NCI-H2196 treated with DMSO at 0.1 percent for 48 hours (cell line): Measurements from ENCODE around the gene ACTN2.

Experiments used
- DNase-seq: peaks from one replicate; lab custom pipeline; 2025; ENCODE audit not compliant: unreplicated experiment; lab: John Stamatoyannopoulos, UW

The ACTN2 gene

DNA sequence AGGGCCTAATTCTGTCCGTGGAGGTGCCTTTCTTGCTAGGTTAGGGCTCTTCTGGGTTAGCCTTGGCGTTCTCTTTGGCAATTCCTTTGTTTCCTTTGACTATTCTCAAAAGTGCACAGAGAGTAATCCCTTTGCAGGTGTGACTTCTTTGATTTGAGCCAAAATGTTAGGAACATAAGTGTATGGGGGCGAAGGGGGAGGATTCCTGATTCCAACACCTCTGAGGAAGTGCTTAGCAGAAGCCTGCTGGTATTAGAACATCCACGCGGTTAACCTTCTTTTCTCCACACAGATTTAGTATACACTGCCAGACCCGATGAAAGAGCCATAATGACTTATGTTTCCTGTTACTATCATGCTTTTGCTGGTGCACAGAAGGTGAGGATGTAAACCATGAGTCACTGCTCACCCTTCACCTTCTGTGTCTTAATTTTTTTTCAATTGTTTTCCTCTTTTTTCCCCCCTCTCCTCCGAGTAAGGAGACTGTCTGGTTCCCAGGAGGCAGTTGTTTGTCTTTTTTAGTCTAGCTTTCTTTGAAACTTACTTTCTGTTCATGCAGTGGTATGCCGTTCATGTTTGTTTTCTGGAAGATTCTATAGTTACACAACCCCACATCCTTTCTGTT, 48.0 kb downstream of the ACTN2 start:
- no peak for DNase-seq

DNA sequence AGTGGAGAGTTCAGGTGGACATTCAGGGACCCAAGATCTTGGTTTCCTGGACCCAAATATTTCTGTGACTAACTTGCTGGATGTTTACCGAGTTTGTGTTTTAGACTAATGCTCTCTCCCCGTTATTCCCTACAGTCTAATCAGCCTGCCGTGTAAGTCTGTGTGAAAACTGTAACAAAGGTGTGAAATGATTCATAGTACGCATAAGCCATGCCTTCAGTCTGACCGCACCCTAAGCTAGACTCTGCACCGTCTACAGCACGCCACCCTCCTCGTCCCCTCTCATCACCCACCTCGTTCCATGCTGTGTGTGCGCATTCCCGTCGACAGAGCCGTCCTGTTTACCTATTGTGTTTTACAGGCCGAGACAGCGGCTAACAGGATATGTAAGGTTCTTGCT, 50.5 kb downstream of the ACTN2 start:
- DNase-seq: no peak

DNA sequence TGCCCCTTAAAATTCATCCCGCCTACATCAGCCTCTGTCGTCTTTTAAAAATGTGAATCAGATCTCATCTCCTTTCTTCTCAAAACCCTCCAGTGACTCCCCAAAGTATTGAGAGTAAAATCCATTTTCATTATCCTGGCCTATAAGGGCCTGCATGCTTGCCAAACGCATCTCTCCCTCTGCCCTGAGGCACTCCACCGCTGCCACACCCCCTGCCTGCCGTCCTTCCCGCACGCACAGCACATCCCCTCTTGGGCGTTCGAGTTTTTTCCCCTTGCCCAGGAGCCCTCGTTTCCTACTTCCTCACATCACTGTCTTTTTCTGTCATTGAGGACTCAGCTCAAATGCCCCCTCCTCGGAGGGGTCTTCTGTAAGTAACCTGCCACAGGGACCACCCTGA, 55.5 kb downstream of the ACTN2 start:
- DNase-seq: no peak

DNA sequence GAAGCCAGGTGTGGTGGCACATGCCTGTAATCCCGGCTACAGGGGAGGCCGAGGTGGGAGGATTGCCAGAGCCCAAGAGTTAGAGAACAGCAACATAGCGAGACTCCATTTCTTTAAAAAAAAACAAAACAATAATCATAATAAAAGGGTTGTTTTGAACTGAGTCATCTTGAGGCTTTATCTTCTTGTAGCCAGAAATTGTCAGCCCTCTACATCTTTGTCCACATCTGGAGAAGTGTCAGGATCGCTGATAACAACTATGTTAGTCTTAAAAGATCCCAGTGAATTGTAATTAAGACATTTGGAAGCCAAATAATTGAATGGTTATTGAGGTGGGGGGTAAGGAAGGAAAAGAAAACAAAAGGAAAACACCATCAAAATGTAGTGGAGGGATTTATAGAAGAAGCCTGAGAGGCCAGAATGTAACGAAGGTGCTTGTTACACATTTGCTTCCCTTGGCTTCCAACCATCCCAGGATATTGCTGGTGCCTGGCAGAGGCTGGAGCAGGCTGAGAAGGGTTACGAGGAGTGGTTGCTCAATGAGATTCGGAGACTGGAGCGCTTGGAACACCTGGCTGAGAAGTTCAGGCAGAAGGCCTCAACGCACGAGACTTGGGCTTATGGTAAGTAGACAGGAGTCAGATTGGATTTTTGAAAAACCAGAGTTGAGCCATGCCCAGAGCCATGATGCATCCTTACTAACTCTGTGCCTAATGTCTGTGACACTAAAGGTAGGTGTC, 56.3 kb downstream of the ACTN2 start:
- no peak for DNase-seq

DNA sequence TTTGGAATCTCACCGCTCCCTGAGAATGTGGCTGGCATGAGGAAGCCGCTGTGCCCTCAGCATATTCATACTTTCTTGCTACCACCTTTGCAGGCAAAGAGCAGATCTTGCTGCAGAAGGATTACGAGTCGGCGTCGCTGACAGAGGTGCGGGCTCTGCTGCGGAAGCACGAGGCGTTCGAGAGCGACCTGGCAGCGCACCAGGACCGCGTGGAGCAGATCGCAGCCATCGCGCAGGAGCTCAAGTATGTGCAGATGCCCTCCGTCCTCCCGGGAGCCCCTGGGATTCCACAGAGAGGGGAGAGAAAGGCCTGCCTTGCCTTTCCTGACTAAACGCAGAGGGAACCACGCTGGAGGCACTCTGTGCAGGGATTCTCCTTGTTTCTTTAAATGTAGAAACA, 58.2 kb downstream of the ACTN2 start:
- DNase-seq: no peak

DNA sequence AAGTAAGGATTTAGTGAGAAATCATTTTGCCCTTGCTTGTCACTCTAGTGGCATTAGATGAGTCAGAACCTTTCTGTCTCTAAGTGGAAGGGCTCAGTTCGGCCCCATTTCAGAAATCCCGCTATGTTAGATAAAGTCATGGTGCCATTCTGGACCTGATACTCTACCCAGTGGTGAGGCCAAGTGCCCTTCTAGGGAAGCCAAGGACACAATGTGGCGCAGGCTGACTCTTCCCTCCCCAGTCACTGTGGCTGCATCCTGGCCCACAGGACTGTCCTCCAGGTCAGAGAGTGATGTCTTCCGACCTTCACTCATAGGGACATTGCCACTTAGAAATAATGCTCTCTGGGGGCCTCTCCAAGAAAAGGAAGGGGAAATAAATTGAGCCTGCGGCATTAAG, 60.5 kb downstream of the ACTN2 start:
- DNase-seq: no peak

DNA sequence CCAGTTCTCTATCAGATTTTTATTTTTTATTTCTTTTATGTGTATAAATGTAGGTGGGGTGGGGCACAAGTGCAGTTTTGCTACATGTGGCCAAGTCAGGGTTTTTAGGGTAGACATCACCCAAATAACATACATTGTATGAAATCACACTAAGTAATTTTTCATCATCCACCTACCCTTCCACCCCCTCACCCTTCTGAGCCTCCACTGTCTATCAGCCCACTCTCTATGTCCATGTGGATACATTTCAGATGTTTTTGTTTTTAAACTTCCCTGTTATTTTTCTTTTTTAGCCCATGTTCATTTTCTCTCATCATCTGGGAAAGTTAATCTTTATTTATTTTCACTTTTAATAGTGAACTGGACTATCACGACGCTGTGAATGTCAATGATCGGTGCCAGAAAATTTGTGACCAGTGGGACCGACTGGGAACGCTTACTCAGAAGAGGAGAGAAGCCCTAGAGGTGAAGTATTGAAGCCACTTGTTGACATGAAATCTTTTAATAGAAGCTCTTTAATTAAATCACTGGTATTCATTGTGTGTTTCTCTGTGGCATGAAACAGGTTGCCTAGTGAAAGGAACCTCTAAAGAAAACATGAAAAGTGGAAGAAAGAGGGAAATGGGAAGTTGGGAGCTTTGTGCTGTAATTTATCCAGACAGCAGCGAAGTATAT, 61.1 kb downstream of the ACTN2 start:
- DNase-seq: no peak

DNA sequence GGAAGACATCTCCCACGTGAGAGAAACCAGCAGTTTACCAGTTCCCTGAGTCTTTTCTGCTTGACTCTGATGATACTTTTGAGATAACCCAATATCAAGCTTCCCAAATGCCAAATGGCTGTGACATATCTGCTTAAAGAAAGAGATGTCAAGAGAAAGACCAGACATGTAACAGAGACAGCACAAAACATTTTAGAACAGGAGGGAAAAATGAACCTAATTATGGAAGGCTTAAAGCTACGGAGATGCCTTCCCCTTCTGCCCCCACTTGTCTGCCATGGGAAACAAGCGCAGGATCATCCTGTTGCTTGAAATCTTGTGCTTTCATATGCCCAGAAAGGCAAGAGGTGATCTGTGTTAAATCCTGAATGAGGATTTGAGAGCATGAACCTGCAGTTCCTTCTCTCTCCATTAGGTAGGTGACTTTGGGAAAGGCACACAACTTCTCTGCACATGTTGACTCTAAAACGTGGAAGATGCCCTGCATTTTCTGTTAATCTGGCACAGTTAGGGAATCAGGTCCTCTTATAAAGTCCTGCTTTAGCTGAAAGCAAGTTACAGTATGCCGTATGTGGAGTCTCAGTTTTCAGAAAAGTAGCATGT, 62.1 kb downstream of the ACTN2 start:
- DNase-seq: no peak

DNA sequence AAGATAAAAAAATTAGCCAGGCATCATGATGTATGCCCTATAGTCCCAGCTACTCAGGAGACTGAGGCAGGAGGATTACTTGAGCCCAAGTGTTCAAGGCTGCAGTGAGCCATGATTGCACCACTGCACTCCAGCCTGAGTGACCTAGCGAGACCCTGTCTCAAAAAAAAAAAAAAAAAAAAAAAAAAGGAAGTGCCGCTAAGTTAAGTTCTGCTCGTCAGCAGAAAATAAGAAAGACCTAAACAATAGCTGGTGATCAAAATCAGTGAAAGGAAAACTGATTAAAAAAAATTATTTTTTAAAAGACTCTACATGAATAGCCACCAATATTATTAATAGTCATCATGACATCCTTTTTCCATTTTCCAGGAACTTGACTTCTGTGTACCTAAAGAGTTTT, 64.6 kb downstream of the ACTN2 start:
- DNase-seq: no peak

DNA sequence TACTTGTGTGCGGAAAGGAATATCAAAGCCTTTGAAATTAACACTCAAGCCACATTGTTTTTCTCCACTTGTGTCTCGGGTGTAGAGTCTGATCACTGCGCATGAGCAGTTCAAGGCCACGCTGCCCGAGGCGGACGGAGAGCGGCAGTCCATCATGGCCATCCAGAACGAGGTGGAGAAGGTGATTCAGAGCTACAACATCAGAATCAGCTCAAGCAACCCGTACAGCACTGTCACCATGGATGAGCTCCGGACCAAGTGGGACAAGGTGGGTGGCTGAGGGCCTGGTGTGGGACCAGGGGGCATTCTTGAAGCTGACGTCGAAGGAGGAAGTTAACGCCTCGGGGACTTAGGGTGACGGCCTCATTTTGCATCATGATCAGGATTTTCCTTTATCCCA, 65.1 kb downstream of the ACTN2 start:
- no peak for DNase-seq

DNA sequence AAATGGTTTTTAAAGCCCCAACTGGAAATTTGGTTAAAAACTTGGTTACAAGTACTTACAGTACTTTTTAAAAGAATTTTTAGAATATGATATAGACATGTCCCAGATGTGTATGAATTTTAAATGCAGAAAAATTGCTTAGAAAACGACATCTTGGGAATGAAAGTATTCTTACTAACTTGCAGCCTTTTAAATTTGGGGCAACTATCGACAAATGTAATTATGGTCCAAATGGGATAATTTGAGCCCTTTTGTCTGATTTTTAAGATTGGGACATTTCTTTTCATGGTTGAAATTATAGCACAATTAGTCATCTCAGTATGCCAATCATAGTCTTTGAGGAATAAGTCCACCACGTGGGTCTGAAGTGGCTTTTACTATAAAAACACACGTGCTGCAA, 65.6 kb downstream of the ACTN2 start:
- no peak for DNase-seq

DNA sequence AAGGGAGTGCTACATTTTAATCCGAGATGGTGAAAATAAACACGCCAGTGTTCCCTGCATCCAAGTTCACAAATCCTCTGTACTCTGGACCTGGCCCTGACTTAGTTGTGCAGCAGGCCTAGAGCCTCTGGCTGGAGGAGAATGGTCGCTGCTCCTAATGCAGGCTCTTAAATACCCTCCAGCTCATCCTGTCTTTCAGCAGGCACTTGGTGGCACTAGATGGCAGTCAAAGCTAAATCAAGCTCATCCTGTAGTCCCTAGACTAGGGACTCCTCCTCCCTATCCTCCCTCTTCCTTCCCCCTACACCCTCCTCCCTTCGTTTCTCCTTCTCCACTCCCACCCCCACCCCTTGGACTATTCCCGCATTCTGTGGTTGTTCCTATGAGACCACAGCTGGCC, 67.2 kb downstream of the ACTN2 start:
- DNase-seq: no peak

DNA sequence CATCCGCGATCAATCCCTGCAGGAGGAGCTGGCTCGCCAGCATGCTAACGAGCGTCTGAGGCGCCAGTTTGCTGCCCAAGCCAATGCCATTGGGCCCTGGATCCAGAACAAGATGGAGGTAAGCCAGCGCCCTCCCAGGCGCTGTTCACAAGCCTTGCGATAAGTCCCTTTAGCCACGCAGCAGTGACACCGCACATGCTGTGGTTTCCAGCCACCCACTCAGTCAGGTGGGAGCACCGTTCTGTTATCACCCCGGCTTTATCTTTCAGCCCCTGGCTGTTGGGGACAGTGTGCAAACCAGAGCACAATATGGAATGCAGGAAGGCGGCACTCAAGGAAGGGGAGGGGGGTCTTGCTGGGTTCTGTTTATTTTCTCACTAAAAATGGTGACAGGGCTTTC, 67.7 kb downstream of the ACTN2 start:
- no peak for DNase-seq

DNA sequence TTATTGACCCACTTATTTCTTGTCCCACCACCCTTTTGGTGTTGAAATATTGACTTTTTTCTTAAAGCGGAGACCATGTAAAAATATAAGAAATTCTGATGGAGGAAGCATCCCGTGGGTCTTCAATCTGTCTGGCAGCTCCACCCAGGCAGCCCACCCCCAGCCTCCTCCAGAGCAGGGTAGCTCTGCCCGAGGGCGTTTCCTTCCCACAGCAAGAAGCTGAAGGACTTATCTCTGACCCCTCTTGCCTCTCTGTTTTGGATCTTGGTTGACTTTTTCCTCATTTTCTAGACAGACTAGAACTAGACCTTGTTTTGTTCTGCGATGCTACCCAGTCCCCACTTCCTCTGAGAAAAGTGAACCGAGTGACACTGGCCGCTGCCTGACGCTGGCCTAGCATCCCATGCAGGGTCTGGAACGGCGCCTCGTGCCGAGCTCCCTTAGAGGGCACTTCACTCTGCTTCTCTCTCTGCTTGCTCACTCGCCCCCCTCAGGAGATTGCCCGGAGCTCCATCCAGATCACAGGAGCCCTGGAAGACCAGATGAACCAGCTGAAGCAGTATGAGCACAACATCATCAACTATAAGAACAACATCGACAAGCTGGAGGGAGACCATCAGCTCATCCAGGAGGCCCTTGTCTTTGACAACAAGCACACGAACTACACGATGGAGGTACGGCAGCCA, 68.4 kb downstream of the ACTN2 start:
- DNase-seq: no peak

DNA sequence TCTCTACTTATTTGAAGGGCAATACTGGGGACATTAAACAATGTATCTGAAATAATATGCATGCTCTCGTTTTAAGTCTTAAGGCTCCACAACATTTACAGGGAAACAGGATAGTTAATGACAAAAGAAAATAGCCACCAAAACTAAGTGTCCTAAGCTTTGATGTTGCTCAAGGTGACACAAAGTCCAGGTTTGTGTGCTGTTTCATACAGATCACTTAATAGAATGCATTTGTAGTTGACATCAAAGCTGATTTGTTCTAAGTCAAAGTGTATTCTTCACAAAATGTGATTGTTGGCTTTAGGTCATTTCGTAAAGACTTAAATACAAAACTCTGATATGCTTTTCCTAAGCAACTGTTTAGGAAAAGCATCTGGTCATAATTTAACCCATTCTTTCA, 71.3 kb downstream of the ACTN2 start:
- DNase-seq: no peak

DNA sequence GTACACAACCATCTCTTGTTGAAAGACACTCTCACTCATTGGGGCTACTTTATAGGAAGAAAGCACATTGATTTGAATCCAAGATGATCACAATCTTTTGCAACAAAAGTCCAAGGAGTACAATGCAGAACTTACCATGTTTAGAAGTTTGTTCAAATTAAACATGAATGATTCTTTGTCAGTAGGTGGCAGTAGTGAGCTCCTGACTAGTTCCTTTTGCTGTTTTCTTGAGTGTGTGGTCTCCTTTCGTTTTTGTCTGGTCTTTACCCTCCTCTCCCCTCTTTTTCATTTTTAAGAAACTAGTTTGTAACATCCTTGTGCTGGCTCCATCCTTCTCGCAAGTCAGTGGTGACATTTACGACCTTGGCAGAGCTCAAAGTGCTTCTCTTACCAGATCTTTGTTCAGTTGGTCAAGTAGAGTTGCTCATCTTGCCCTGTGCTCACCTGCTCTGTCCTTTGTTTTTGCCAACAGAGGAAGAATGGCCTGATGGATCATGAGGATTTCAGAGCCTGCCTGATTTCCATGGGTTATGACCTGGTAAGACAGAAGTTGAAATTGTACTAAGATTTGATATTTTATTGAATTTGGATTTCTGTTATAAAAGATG, 73.1 kb downstream of the ACTN2 start:
- no peak for DNase-seq

DNA sequence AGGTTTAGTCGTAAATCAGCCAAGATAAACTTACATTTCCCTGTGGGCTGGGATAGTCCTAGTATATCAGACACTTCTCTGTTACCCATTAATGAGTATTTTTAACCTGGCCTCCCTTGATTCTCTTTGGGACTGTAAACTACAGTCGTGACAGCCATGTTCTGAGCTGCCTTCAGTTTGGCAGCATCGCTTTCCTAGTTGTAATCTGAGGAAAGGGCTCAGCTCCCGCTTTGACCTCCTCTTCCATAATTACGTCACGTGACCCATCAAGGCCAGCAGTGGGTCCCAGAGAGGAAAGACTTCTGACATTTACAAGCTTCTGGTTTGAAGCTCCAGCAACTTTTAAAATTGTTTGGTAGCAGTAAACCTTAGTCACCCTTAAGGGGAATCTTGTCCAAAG, 74.2 kb downstream of the ACTN2 start:
- DNase-seq: no peak

DNA sequence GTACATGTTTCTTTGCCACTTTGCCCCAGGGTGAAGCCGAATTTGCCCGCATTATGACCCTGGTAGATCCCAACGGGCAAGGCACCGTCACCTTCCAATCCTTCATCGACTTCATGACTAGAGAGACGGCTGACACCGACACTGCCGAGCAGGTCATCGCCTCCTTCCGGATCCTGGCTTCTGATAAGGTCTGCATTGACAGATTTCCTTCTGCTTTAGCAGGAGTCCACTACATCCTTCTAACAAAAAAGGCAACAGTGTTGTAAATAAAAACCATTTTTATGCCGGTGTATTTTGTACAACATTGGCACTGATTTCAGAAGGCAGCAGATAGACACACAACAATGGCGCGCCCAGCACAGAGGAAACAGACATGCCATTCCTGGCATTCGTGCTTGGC, 74.7 kb downstream of the ACTN2 start:
- DNase-seq: no peak

DNA sequence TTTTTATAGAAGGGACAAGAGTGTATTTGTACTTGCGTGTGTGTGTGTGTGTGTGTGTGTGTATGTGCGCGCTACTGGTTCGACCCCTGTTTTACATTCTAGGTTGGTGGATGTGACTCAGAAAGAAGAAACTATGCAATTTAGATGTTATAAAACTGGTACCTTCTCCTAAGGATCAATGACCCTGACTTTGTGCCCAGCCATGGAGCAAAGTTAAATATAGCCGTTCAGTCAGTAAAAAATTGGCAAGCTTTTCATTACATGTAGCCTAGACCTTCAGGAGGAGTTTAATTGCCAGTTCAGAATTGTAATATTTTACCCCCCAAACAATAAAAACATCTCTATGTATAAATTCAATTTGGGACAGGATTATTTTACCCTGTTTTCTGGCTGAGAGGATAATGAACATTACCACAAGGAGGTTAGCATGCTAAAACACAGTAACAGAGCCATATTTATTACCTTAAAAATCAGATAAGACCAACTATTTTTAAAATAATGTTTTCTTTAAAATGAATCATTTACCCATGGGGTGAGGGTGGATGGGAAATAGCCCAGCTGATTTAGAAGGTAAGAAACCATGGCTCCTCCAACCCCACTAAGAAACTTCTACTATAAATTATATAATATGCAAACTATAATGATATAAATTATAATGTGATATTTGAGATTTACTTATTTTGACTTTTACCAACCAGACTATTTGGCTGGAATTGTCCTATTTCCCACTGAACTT, 75.3 kb downstream of the ACTN2 start:
- DNase-seq: no peak

DNA sequence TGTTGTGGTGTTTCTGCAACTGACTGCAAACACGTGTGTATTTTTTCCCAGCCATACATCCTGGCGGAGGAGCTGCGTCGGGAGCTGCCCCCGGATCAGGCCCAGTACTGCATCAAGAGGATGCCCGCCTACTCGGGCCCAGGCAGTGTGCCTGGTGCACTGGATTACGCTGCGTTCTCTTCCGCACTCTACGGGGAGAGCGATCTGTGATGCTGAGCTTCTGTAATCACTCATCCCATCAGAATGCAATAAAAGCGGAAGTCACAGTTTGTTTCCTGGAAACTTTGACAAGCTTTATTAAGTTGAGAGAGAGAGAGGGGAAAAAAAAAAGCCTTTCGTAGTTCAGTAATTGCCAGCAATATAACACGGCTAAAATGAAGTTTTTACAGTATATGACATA, 76.1 kb downstream of the ACTN2 start:
- no peak for DNase-seq
